Stimulated activated CD8-positive, alpha-beta memory T cell treated with anti-CD3 and anti-CD28 coated beads, Interleukin-4, amount 100 ng/mL, for 1 hour (primary cell): ENCODE measurements around the gene PXN.

Source experiments
- DNase-seq, 2 donors: peaks; one replicate each; pipeline ENCODE4 v3.0.0-alpha.2; 2020; ENCODE audit warnings: low read depth in 2 of 2, low spot score in 1 of 2

Gene PXN

GRCh38 chr12:120265473-120266179 lies at the start of gene PXN:
Gene PXN, minus strand, starts transcription at chr12:120265730. Its CDS starts 101 bp downstream, at chr12:120265629.
- DNase-seq = peak; percentile 80 to 85

- DNase-seq = no peak
Observed at GRCh38 chr12:120314220-120314619, 48.7 kb upstream of the PXN start.

GRCh38 chr12:120301962-120302815 lies 36.7 kb upstream of the PXN start, which contains the start of gene SIRT4:
Gene SIRT4, plus strand, starts transcription at chr12:120302321. Its CDS starts 1,241 bp downstream, at chr12:120303562.
- peak; percentile 71 to 80 for DNase-seq

GRCh38 chr12:120292661-120293531 lies 27.4 kb upstream of the PXN start, which contains the start of gene RNU4-1:
Gene RNU4-1, minus strand, starts transcription at chr12:120293237.
- DNase-seq = peak; percentile 56 to 62

GRCh38 chr12:120292411-120292660 lies 26.8 kb upstream of the PXN start:
- DNase-seq = no peak

GRCh38 chr12:120290609-120291305 lies 25.2 kb upstream of the PXN start:
- DNase-seq = no peak

GRCh38 chr12:120287491-120287890 lies 22.0 kb upstream of the PXN start:
- no peak for DNase-seq

GRCh38 chr12:120286768-120287490 lies 21.4 kb upstream of the PXN start:
- DNase-seq = no peak

GRCh38 chr12:120284381-120284780 lies 18.9 kb upstream of the PXN start:
- DNase-seq = no peak

GRCh38 chr12:120283318-120283717 lies 17.8 kb upstream of the PXN start:
- no peak for DNase-seq

- DNase-seq = no peak
Observed at GRCh38 chr12:120278137-120279069, 12.9 kb upstream of the PXN start.

GRCh38 chr12:120276734-120277133 lies 11.2 kb upstream of the PXN start:
- no peak for DNase-seq

GRCh38 chr12:120267736-120268135 lies 2.2 kb upstream of the PXN start:
- no peak for DNase-seq

GRCh38 chr12:120266180-120266870 lies 795 bp upstream of the PXN start:
- DNase-seq = no peak

- DNase-seq = no peak
Observed at GRCh38 chr12:120264904-120265472, 542 bp downstream of the PXN start.

GRCh38 chr12:120264086-120264903 lies 1.2 kb downstream of the PXN start:
- DNase-seq = no peak

- no peak for DNase-seq
Observed at GRCh38 chr12:120263748-120264085, 1.8 kb downstream of the PXN start.
